HCT116 (cell line): Measurements from ENCODE around the gene TKFC. TPM values are rescaled to one million over a fixed set of nuclear protein-coding genes. Genes with fewer than 3 reads are reported as not detected.

Experiments used
- ATAC-seq: fragments of 200-7000 bp; cut with Tn5 transposase; 2 replicates; pipeline ENCODE4 v1.9.1; 2020; ENCODE audit warnings: mild to moderate bottlenecking, moderate library complexity
- BruUV-seq: library from RNA; stranded (reverse); fragments of 400-500 nt; replicated peaks from 2 replicates; lab custom pipeline; 2021; lab: Mats Ljungman, UMichigan
- CTCF ChIA-PET: fragments of 300-600 bp; sonication (Branson Sonifier 250); formaldehyde crosslinking; loops from one replicate; lab custom pipeline; 2021; ENCODE audit warnings: antibody characterized with exemption; lab: Charles Lee
- POLR2A ChIA-PET: fragments of 300-600, 350-600 bp; sonication (Branson Sonifier 250); formaldehyde crosslinking; loops from one replicate; lab custom pipeline; 2021; ENCODE audit warnings: antibody characterized with exemption; lab: Charles Lee
- RAD21 ChIA-PET, 2 experiments: fragments of 300-600 bp; sonication (Branson Sonifier 250); formaldehyde crosslinking; loops; one replicate each; lab custom pipeline; 2023; ENCODE audit warnings: low total read pairs in 2 of 2; ENCODE audit not compliant: uncharacterized antibody in 2 of 2, unreplicated experiment in 2 of 2, low non-redundant PET in 1 of 2; lab: Charles Lee
- DNase-seq: peaks from one replicate; pipeline ENCODE4 v3.0.0-alpha.2; 2010; ENCODE audit warnings: low read depth, low spot score
- H2AFZ ChIP-seq: fragments of 200-600 bp; shearing (Covaris generic), sonication (generic); 2 replicates; pipeline ENCODE4 v1.6.1; 2017; ENCODE audit warnings: low read depth, mixed run types, mixed read lengths, antibody characterized with exemption, low read length; ENCODE audit not compliant: poor library complexity, severe bottlenecking
- H3K27ac ChIP-seq: 2 replicates; pipeline ENCODE4 v1.5.1; 2012; ENCODE audit warnings: low read depth, low read length
- H3K27me3 ChIP-seq: fragments of 200-600 bp; sonication (generic); 2 replicates; pipeline ENCODE4 v1.6.1; 2016; ENCODE audit warnings: mixed run types, low read length, mixed read lengths; ENCODE audit not compliant: insufficient read depth
- H3K36me3 ChIP-seq, 2 experiments: fragments of 200-500 bp in 1 of 2; fragments of 200-600 bp in 1 of 2; sonication (Bioruptor generic) in 1 of 2; sonication (generic) in 1 of 2; 2 replicates each; pipeline versions ENCODE4 v1.5.1 to v1.6.1; 2014 to 2016; ENCODE audit warnings: low read length in 2 of 2, inconsistent platforms in 1 of 2, mixed read lengths in 1 of 2, mixed run types in 1 of 2; ENCODE audit not compliant: insufficient read depth in 2 of 2, control insufficient read depth in 1 of 2
- H3K4me1 ChIP-seq, 2 experiments: fragments of 200-600 bp in 1 of 2; sonication (generic) in 1 of 2; 2 replicates each; pipeline versions ENCODE4 v1.5.1 to v1.6.1; 2012 to 2017; ENCODE audit warnings: low read length in 2 of 2, inconsistent platforms in 1 of 2, mild to moderate bottlenecking in 1 of 2, mixed read lengths in 1 of 2, mixed run types in 1 of 2, moderate library complexity in 1 of 2; ENCODE audit not compliant: insufficient read depth in 2 of 2, control insufficient read depth in 1 of 2
- H3K4me2 ChIP-seq: fragments of 200-600 bp; sonication (generic); 2 replicates; pipeline ENCODE4 v1.6.1; 2017; ENCODE audit warnings: mixed run types, low read length, mixed read lengths
- H3K4me3 ChIP-seq, 2 experiments: fragments of 200-600 bp in 1 of 2; sonication (generic) in 1 of 2; replicated peaks in 1 of 2; 2 replicates each; pipeline ENCODE4 v1.5.1; 2011 to 2016; ENCODE audit warnings: low read length in 2 of 2, control low read depth in 1 of 2, low read depth in 1 of 2, mild to moderate bottlenecking in 1 of 2, mixed read lengths in 1 of 2, mixed run types in 1 of 2
- H3K79me2 ChIP-seq: fragments of 200-600 bp; sonication (generic); 2 replicates; pipeline ENCODE4 v1.6.1; 2017; ENCODE audit warnings: mild to moderate bottlenecking, mixed run types, low read length, moderate library complexity, mixed read lengths; ENCODE audit not compliant: insufficient read depth
- H3K9ac ChIP-seq: fragments of 200-600 bp; sonication (generic); 2 replicates; pipeline ENCODE4 v1.6.1; 2016; ENCODE audit warnings: low read length, mixed read lengths
- H3K9me2 ChIP-seq: fragments of 200-600 bp; sonication (generic), shearing (Covaris generic); 2 replicates; pipeline ENCODE4 v1.6.1; 2017; ENCODE audit warnings: mixed run types, mild to moderate bottlenecking, moderate library complexity; ENCODE audit not compliant: insufficient read depth
- H3K9me3 ChIP-seq, 2 experiments: fragments of 200-500 bp in 1 of 2; fragments of 200-600 bp in 1 of 2; sonication (Bioruptor generic) in 1 of 2; sonication (generic) in 1 of 2; 2 replicates each; pipeline ENCODE4 v1.6.1; 2014 to 2017; ENCODE audit warnings: low read length in 2 of 2, mixed read lengths in 2 of 2, inconsistent platforms in 1 of 2, low read depth in 1 of 2, mild to moderate bottlenecking in 1 of 2, mixed run types in 1 of 2, moderate library complexity in 1 of 2; ENCODE audit not compliant: control insufficient read depth in 1 of 2, insufficient read depth in 1 of 2
- H4K20me1 ChIP-seq: fragments of 200-600 bp; sonication (generic), shearing (Covaris generic); 2 replicates; pipeline ENCODE4 v1.6.1; 2017; ENCODE audit warnings: mixed run types, mild to moderate bottlenecking, moderate library complexity; ENCODE audit not compliant: insufficient read depth
- CEBPB ChIP-seq: IDR thresholded peaks from 2 replicates; pipeline ENCODE4 v1.6.1; 2012; ENCODE audit warnings: low read depth
- EGR1 ChIP-seq: IDR thresholded peaks from 2 replicates; pipeline ENCODE4 v1.6.1; 2012; ENCODE audit warnings: low read depth
- ELF1 ChIP-seq: IDR thresholded peaks from 2 replicates; pipeline ENCODE4 v1.6.1; 2012; ENCODE audit warnings: low read depth, borderline replicate concordance
- FOSL1 ChIP-seq: IDR thresholded peaks from 2 replicates; pipeline ENCODE4 v1.6.1; 2012; ENCODE audit warnings: low read depth
- RAD21 ChIP-seq: IDR thresholded peaks from 2 replicates; pipeline ENCODE4 v1.6.1; 2012; ENCODE audit warnings: low read depth, mild to moderate bottlenecking
- SRF ChIP-seq: IDR thresholded peaks from 2 replicates; pipeline ENCODE4 v1.6.1; 2012; ENCODE audit warnings: low read depth
- YY1 ChIP-seq: IDR thresholded peaks from 2 replicates; pipeline ENCODE4 v1.6.1; 2011; ENCODE audit warnings: low read length, low read depth, moderate library complexity, mild to moderate bottlenecking; ENCODE audit not compliant: insufficient replicate concordance; ENCODE audit errors: extremely low read depth
- intact Hi-C: fragments of 100-400 bp; cut with micrococcal nuclease; formaldehyde crosslinking; loops from 2 replicates; pipeline ENCODE4 v1.10.0; 2022
- total RNA-seq: library from RNA; stranded (reverse); gene quantifications from one replicate; pipeline ENCODE4 v1.2.1, GENCODE V29; 2021; ENCODE audit not compliant: unreplicated experiment
- TF ChIP-seq, protein P1 (sequence below), 3 experiments: fragments of 200-600 bp in 1 of 3; sonication (generic) in 1 of 3; IDR thresholded peaks in 2 of 3; conservative IDR thresholded peaks in 1 of 3; 2 replicates each; pipeline ENCODE4 v1.5.1; 2012 to 2017; ENCODE audit warnings: low read depth in 2 of 3, low read length in 2 of 3, antibody characterized with exemption in 1 of 3, borderline replicate concordance in 1 of 3, control low read depth in 1 of 3, mild to moderate bottlenecking in 1 of 3, mixed read lengths in 1 of 3, mixed run types in 1 of 3, moderate library complexity in 1 of 3; ENCODE audit not compliant: insufficient read depth in 1 of 3
- TF ChIP-seq, protein P2 (sequence below): IDR thresholded peaks from 2 replicates; pipeline ENCODE4 v1.6.1; 2011; ENCODE audit warnings: mild to moderate bottlenecking, low read length, moderate library complexity; ENCODE audit not compliant: insufficient replicate concordance; ENCODE audit errors: extremely low read depth

Gene TKFC
- total RNA-seq, 1 experiment from 2014 or later = 156 TPM

DNA sequence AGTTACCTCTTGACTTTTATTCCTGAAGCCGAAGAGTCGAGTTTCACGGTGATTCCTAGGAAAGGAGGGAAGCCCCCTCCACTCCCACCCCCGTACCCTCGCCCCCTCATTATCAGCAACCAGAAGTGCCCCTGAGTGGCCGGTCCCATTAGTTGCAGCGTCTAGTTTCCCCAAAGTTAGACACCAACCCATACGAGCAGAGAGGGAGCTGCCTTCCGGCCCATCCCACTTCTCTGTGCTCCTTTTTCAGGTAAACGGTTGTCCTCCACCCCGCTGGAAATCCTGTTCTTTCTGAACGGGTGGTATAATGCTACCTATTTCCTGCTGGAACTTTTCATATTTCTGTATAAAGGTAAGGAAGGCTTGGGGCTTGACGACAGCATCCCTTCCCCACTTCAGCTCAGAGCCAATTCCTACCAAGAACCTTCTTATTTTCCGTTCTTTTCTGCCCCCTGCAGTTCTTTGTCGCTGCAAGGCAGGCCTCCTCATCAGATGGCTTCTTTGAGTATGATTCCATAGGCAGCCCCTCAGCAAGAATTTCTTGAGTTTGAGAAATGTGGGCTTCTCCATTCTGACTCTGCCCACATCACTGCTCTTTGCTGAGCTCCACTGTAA is 60.1 kb downstream of the TKFC start:
- BruUV-seq = no TSS peak
- ATAC-seq (peak; percentile 50), DNase-seq (no peak)
- Histone ChIP-seq H3K27ac (peak overlapping the region; percentile 90), H4K20me1 (no peaks in the 10 kb centered on the region), H3K9me2 (no peaks in the 10 kb centered on the region), H3K36me3 (peaks cover 0 to 4% of the 10 kb centered on the region in 2 experiments; a peak in 3 of 4 replicates), H3K79me2 (no peaks in the 10 kb centered on the region), H3K4me3 (peak overlapping the region; percentile 76 to 81), H3K9ac (peak overlapping the region; percentile 75), H3K4me1 (peaks cover 3 to 16% of the 10 kb centered on the region in 2 experiments), H3K27me3 (no peaks in the 10 kb centered on the region), H2AFZ (peak overlapping the region; percentile 60), H3K4me2 (peak overlapping the region; percentile 81), H3K9me3 (no peaks in the 10 kb centered on the region)
- no peak for TF ChIP-seq CEBPB
- TF ChIP-seq, protein P1, sequence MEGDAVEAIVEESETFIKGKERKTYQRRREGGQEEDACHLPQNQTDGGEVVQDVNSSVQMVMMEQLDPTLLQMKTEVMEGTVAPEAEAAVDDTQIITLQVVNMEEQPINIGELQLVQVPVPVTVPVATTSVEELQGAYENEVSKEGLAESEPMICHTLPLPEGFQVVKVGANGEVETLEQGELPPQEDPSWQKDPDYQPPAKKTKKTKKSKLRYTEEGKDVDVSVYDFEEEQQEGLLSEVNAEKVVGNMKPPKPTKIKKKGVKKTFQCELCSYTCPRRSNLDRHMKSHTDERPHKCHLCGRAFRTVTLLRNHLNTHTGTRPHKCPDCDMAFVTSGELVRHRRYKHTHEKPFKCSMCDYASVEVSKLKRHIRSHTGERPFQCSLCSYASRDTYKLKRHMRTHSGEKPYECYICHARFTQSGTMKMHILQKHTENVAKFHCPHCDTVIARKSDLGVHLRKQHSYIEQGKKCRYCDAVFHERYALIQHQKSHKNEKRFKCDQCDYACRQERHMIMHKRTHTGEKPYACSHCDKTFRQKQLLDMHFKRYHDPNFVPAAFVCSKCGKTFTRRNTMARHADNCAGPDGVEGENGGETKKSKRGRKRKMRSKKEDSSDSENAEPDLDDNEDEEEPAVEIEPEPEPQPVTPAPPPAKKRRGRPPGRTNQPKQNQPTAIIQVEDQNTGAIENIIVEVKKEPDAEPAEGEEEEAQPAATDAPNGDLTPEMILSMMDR (IDR thresholded peaks at IDR 0.05 in 2 of 3, conservative IDR thresholded peaks at IDR 0.05 in 1 of 3; ENCODE audit: borderline replicate concordance in 1 of 3, insufficient read depth in 1 of 3, low read depth in 2 of 3, low read length in 2 of 3) = peak; percentile 16 to 32 (median 19); a peak in 3 of 6 replicates
- TF ChIP-seq EGR1 = no peak
- TF ChIP-seq ELF1 = no peak
- TF ChIP-seq YY1 = no peak
- no peak for TF ChIP-seq SRF
- TF ChIP-seq RAD21 = peak; percentile 49
- TF ChIP-seq FOSL1 = no peak
- TF ChIP-seq, protein P2, sequence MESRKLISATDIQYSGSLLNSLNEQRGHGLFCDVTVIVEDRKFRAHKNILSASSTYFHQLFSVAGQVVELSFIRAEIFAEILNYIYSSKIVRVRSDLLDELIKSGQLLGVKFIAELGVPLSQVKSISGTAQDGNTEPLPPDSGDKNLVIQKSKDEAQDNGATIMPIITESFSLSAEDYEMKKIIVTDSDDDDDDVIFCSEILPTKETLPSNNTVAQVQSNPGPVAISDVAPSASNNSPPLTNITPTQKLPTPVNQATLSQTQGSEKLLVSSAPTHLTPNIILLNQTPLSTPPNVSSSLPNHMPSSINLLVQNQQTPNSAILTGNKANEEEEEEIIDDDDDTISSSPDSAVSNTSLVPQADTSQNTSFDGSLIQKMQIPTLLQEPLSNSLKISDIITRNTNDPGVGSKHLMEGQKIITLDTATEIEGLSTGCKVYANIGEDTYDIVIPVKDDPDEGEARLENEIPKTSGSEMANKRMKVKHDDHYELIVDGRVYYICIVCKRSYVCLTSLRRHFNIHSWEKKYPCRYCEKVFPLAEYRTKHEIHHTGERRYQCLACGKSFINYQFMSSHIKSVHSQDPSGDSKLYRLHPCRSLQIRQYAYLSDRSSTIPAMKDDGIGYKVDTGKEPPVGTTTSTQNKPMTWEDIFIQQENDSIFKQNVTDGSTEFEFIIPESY = no peak
- CTCF ChIA-PET = interaction anchor here (0.7 to 3.0 kb wide), 4 partner anchors 11 to 562 kb away, joined by 3 to 14 read pairs (median 4); no protein-coding TSS in a partner anchor
- POLR2A ChIA-PET = interaction anchor here (0.6 to 1.6 kb wide), 6 partner anchors 9 to 111 kb away, joined by 3 to 8 read pairs (median 4); partner anchors contain the start of gene TMEM138
- RAD21 ChIA-PET = interaction anchor here (0.7 to 0.9 kb wide), 2 partner anchors 7 to 36 kb away, joined by 3 to 4 read pairs; no protein-coding TSS in a partner anchor
- intact Hi-C loops = loop anchor here (2.0 kb wide), 1 partner anchor 60 kb away; the partner anchor contains the start of genes DDB1 and TKFC

Other genes starting within 250 kb of the TKFC start
- gene CD5, start 230.7 kb upstream of the TKFC start, total RNA-seq = 0.22 TPM
- gene VPS37C, start 171.8 kb upstream of the TKFC start, total RNA-seq = 23.1 TPM
- gene PGA3, start 129.7 kb upstream of the TKFC start, total RNA-seq = not detected
- gene PGA4, start 110.9 kb upstream of the TKFC start, total RNA-seq = not detected
- not detected for gene PGA5, start 92.1 kb upstream of the TKFC start, total RNA-seq
- 2.5 TPM for gene VWCE, start 37.9 kb upstream of the TKFC start, total RNA-seq
- gene DDB1, start 123 bp upstream of the TKFC start, total RNA-seq = 269 TPM
- gene CYB561A3, start 28.7 kb downstream of the TKFC start, total RNA-seq = 34.1 TPM
- gene TMEM138, start 29.1 kb downstream of the TKFC start, total RNA-seq = 45.0 TPM
- gene TMEM216, start 59.4 kb downstream of the TKFC start, total RNA-seq = 13.7 TPM
- gene CPSF7, start 96.7 kb downstream of the TKFC start, total RNA-seq = 110 TPM
- gene SDHAF2, start 96.9 kb downstream of the TKFC start, total RNA-seq = 34.0 TPM
- gene LRRC10B, start 175.5 kb downstream of the TKFC start, total RNA-seq = not detected
- gene SYT7, start 247.8 kb downstream of the TKFC start, total RNA-seq = 27.4 TPM